ENCODE data around the gene CRYBA4.
A peak's percentile ranks its signal among the peaks of the same experiment; 100 is the strongest.

Gene CRYBA4

DNA sequence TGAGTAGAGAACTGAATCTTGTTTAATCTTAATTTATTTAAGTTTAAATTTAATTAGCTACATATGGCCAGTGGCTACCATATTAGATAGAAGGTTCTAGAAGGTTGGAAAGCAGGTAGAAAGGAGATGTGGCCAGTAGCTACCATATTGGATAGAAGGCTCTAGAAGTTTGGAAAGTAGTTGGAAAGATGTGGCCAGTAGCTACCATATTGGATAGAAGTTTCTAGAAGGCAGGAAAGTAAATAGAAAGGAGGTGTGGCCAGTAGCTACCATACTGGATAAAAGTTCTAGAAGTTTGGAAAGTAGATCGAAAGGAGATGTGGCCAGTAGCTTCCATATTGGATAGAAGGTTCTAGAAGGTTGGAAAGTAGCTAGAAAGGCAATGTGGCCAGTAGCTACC is 2.2 kb downstream of the CRYBA4 start:
- no peak for DNase-seq

DNA sequence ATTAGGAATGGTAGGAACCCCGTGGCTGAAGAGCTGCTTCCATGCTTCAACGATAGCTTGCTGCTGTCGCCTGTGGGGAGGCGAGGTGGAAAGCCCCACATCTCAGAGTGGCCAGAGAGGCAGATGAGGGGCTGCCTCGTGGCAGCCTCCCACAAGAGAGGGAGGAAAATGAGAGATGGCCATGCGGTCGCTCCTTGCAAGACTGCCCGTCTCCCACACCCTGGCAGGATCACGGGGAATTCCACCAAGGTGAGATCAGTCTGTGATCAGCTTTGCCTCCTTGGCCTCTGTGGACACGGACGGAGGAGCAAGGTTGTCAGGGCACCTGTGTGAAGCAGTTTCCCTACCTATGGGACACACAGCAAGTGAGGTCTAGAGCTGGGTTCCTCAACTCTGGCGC is 3.0 kb downstream of the CRYBA4 start:
- DNase-seq: no peak

DNA sequence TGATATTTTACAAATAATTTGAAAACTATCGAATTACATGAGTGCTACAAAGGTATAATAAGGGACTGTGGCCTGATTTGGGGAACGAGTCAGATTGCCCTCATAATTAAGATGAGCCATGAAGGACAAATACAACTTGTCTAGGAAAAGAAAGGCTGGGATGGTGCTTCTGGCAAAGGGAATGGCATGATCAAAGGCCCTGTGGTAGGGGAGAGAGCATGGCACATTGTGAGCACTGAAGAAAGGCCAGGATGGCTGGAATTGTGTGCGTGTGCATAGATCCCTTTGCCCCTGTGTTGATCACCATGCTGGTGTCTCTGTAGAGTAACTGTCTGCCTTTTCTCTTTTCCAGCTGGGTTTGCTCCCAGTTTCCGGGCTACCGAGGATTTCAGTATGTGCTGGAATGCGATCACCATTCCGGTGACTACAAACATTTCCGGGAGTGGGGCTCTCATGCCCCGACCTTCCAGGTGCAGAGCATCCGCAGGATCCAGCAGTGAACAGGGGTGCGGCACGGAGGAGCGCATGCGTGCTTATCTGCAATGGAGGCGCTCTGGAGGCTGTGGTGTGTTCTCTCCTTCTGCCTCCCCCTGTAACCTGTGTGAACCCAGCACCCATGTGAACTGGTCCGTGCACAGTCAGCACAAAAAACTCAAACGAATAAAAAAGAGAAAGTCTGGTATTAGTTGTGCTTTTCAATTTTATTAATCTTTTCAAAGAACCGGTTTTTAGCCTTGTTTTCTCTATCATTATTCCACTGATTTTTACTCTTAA is 8.4 kb downstream of the CRYBA4 start:
- DNase-seq: no peak

DNA sequence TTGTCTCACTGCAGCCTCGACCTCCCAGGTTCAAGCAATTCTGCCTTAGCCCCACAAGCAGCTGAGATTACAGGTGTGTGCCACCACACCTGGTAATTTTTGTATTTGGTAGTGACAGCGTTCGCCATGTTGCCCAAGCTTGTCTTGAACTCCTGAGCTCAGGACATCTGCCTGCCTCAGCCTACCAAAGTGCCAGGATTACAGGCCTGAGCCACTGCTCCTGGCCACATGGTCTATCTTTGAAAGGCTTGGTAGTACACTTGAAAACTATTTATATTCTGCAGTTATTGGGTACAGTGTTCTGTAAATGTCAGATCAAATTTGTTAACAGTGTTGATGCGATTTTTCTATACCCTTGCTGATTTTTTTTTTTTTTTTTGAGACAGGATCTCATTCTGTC is 9.5 kb downstream of the CRYBA4 start:
- DNase-seq: no peak

DNA sequence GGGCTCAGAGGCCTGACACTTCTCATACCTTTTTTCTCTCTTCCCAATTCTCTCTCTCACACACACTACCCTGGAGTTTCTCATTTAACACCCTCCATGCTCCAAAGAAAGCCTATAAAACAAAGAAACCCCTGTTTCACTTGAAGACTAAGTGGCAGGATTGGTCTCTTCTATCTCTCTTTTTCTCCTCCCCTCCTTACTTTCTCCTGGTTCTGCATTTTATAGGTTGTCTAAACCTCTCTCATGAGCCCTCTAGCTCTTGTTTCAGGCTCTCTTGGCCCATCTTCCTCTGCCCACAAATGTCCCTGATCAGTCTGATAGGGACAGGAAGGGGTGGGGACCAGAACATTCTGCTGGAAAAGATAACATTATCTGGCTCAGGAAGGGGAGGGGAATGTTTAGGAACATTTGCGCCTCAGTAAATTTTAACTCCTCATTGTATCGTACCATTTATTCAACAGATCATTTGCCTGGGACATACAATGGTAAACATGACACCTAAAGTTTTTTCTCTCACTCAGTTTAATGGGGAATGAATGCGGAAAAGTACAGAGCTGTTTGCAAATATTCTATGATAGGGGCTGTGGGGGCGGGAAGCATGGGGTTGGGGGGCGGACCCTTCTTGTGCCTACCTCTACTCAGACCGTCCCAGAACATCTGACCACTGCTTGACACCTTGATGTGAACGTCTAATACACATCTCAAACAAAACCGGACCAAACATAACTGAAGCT is 10.8 kb downstream of the CRYBA4 start:
- no peak for DNase-seq

DNA sequence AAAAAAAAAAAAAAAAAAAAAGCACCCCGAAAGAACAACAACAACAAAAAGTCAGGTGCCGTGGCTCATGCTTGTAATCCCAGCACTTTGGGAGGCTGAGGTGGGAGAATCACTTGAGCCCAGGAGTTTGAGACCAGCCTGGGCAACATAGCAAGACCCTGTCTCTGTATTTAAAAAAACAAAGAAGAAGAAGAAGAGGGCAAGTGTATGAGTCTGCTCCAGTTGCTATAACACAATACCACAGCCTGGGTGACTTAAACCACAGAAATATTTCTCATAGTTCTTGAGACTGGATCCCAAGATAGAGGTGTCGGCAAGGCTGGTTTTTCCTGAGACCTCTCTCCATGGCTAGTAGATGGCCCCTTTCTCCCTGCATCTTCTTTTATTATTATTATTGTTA is 12.4 kb downstream of the CRYBA4 start:
- no peak for DNase-seq

DNA sequence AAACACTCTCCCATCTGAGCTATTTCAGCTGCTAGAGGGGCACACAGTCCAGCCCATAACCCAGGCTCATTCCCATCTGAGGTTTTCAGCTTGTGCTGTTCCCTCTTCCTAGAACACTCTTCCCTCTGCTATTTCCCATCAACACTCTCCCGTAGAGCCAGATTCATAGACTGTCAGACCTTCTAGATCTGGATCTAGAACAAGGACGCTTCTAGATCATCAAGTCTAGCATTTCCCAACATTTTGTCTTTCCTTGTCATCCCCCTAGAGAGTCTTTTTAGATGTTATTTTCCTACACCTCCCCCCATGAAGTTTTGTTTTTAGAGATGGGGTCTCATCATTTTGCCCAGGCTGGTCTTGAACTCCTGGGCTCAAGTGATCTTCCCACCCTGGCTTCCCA is 13.4 kb downstream of the CRYBA4 start:
- DNase-seq: no peak

DNA sequence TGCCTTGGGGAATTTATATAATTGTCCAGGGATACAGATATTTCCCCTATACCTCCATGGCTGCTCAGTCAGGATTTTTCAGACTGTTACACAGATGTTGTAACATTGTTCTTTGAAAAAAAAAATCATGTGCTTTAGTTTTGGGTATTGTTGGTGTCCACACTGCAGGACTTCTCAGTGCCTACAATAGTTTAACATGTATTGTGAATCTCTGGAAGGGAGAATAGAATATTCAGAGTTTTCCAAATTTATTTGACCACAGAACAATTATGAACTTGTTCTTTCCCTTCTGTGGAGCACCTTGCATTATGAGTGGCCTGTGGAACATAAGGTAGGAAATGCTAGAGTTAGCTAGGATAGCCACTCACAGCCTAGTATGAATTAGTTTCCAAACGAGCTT is 14.5 kb downstream of the CRYBA4 start:
- no peak for DNase-seq

DNA sequence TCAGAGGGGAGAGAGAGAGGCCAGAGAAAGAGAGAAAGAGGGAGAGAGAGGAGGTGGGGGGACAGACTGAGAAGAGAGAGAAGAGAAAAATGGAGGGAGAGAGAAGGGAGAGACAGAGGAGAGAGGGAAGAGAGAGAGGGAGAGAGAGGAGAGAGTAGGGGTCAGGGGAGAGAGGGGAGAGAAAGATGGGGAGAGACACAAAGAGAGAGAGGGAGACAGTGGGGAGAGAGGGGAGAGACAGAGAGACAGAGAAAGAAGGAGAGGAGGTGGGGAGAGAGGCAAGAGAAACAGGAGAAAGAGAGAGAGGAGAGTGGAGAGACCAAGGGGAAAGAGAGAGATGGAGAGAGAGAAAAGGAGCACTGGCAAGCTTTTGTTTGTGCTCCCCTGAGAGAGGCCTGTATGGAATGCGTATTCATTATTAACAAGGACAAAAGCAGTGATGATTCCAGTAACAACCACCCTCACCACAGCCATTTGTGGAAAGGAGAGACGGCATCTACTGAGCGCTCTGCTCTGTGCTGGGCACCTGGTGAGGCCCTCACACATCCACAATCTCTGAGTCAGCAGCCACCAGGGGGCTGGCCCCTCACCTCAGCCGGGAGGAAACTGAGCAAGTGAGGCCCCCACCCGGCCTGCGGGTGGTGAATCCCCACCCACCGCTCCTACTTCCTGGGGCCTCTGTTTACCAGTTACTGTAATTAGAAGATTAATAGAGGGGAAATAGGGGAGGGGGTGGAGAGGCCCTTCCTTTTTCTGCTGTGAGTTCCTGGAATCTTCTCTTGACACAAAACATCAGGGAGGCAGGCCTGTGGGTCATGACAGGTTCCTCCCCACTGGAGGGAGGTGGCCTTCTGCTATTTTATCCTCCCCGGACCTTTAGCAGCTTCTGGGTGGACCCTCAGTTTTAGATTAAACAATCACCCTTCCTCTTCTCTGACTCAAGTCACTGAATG is 21.0 kb downstream of the CRYBA4 start:
- no peak for DNase-seq

DNA sequence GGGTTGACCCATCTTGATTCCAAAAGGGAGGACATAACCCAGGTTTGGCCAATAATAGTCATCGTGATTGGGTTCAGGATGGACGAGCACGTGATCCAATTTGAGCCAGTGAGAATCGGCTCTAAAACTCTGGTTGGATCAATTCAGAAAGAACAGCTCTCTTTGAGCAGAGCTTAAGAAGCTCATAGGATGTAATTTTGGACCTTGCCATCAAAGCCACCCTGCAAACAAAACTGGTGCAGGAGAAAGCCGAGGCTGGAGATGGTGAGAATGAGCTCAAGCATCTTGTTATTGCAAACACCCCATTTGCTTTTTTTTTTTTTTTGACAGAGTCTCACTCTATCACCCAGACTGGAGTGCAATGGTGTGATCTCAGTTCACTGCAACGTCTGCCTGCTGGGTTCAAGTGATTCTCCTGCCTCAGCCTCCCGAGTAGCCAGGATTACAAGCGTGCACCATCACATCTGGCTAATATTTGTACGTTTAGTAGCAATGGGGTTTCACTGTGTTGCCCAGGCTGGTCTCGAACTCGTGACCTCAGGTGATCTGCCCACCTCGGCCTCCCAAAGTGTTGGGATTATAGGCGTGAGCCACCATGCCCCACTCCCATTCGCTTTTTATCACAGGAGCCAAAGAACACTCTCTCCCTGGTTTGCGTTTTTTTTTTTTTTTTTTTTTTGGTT is 21.8 kb downstream of the CRYBA4 start:
- DNase-seq: no peak

DNA sequence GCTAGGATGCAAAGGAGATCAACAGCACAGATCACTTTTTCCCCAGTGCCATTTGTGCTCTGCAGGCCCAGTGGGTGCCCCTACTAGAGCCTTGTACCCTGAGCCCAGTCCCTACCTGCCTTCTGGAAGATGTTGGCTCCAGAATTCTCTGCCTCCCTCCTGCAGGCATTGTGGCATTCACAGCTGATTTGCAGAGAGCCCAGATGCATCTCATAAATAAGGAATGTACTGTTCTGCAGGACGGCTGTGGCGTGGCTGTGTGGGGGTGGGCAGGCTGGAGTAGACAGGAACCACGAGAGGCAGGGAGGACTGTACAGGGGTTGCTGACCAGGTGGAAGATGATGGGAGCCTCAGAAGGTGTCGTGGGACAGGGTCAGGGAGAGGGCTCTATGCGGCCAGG is 24.4 kb downstream of the CRYBA4 start:
- DNase-seq: peak in 2 of 56 donors; percentile 9 to 27

DNA sequence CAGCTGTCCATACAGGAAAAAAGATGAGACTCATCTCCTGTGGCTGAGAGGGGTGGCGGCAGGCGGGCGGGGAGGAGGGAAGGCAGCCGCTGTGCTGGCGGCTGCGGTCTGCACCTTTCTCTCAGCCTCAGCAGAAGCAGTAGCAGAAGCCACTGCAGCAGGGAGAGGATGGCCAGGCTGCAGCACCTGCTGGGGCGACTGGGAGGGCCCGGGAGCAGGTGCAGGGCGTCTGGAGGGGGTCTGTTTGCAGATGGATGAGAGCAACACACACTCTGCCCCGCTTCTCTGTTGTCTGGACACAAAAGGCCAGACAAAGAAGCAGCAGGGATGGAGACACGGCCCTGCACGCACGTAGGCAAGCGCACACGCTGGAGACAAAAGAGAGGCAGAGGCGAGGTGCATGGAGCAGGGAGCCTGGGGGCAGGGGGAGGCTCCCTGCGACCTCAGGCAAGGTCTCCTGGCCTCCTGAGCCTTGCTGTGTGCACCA is 26.3 kb downstream of the CRYBA4 start:
- peak in 1 of 56 donors; percentile 9 for DNase-seq

DNA sequence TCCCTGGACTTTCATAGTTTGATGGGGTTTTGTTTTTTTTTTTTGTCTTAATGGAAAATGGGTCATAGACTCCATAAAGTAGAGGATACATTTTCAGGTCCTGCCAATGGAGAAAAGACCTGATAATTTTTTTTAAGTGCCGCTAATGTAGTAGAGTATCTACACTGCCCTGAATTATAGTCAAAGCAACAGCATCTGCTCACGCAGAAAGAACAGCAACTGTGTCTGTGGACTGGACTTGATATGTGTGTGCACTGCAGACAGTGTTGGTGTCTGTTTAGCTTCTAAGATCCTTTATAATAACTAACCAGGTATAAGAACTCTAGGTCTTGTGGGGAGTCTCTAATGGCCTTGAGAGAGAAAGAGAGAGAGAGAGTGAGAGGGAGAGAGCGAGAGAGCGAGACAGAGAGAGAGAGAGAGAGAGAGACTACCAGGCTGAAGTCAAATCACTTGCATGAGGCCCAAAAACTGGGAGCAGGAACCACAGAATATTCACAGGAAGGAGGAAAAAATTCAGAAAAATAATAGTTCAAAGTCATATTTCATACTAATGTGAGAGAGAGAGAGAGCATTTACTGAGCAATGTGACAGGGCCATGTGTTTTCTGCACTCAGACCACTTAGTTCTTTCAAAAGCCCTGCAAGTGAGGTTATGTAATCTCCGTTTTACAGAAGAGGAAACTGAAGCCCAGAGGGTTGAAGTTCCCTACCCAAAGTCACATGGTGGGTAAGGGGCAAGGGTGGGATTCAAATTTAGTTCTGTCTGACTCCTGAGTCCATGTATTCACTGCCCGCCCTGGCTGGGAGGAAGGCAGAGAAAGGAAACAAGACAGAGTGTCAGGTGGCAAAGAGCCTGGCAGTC is 27.0 kb downstream of the CRYBA4 start:
- peak in 1 of 56 donors; percentile 23 for DNase-seq

DNA sequence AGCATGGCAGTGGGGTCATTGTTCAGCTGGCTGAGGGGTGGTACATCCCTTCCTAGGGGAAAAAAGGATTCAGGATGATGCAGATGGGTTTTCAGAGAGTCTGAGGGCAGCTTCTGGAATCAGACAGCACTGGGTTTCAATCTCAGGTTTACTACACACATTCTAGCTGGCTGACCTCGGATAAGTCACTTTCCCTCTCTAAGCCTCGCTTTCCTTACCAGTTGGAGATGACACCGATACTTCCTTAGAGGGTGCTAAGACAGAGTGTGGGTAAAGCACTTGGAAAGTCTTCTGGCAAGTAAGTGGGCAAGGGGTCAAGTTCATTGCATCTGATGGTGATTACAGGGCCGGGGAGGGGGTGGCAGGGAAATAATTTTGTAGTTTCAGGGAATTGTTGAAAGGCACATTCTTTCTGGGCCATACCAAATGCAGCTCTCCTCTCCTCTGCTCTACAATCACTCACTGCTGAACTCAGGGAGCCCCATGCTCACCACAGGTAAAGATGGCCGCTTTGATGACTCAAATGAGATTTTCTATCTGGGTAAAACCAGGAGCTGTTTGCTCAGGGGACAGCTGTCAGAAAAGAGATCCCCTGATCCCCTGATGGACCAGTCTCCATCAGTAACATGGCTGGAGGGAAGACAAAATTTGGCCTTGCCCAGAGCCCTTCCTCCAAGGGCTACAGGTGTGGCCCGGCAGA is 29.1 kb downstream of the CRYBA4 start:
- DNase-seq: no peak

DNA sequence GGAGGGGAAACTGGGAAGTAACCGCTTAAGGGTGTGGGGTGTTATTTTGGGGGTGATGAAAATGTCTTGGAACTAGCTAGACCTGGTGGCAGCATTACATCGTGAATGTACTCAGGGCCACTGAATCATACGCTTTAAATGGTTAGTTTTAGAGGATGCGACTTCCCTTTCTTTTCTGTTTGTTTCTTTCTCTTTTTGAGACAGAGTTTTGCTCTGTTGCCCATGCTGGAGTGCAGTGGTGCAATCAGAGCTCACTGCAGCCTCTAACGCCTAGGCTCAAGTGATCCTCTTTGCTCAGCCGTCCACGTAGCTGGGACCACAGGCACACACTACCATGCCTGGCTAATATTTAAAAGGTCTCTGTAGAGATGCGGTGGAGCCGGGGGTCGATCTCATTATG is 30.1 kb downstream of the CRYBA4 start:
- DNase-seq: no peak

DNA sequence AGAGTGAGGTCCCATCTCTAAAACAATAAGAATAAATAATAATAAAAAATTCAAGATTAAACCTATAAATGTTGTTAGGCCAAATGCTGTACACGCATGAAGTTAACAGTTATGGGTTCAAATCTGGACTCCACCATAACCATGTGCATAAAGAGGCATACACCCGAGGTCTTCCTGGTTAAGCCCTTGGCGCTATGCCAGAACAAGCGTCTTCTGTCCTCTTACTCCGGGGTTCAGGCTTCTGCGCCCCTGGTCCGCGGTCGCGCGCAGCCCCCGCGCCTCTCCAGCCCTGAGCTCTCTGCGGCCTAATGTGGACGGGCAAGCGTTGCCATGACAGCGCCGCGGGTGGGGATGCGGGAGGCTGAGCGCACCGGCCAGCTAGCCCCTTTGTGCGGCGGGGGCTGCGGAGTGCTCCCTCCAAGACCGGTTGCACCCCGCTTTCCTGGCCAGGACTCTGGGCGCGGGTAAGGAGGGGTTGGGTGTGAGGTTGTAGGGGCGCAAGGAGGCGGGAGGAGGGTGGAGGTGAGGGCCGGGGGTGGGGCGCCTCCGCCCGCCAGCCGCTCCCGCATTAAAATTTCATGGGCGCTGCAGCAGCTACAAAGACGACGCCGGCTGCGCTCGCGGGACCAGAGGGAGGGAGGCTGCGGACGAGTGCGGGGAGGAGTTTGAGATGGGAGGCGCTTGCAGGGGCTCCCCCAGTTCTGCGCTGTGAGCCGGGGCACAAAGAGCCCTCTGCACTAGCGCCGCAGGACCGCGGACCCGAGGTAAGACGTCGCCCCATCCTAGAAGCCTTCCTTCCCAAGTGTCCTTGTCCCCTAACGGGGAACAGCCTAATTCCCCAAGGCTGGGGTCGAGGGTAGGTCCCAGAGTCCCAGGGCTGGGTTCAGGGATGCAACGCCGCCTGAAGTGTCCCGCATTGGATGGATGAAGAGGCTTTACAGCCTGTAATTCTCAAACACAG is 35.4 kb downstream of the CRYBA4 start, which contains the start of gene MIAT:
Gene MIAT, plus strand, starts transcription at position 698 of the 961 bp plus-strand sequence.
- peak in 43 of 56 donors; percentile 8 to 79 (median 51) for DNase-seq

DNA sequence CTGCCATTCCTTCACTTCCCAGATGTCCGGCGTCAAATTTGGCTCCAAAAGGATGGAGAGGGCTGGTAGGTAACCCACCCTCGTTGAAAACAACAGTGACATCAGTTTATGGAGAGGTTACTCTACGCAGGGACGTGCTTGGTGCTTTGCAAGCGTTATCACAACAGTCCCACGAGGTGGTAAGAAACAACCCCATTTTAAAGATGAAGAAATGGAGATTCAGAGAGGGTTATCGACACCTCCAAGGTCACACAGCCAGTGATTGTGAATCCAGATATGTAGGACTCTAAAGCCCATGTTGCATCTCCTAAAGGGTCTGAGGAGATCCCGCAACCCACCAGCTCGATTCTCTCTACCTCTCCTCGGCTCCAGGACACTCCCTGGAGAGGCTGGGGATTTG is 36.4 kb downstream of the CRYBA4 start:
- DNase-seq: no peak
